BJ (cell line): ENCODE data around the gene BACE1-AS. TPM values are rescaled to one million over a fixed set of nuclear protein-coding genes. Genes with fewer than 3 reads are reported as not detected.

Experiments used
- CTCF ChIA-PET: fragments of 350-600 bp; formaldehyde crosslinking; extraction: SDS; loops from one replicate; lab custom pipeline; 2021; ENCODE audit warnings: antibody characterized with exemption, inconsistent platforms; lab: Yijun Ruan, JAX
- POLR2A ChIA-PET: fragments of 300-600 bp; sonication (Branson Sonifier 250); formaldehyde crosslinking; extraction: SDS; loops from one replicate; lab custom pipeline; 2021; ENCODE audit warnings: antibody characterized with exemption; lab: Charles Lee
- DNase-seq: peaks from one replicate; pipeline ENCODE4 v3.0.0-alpha.2; 2011; ENCODE audit warnings: low read depth
- H3K27me3 ChIP-seq: 2 replicates; pipeline ENCODE4 v1.6.0; 2011; ENCODE audit warnings: low read length; ENCODE audit not compliant: control insufficient read depth, insufficient read depth
- H3K36me3 ChIP-seq: 2 replicates; pipeline ENCODE4 v1.5.1; 2011; ENCODE audit warnings: low read length; ENCODE audit not compliant: control insufficient read depth, insufficient read depth
- H3K4me3 ChIP-seq: 2 replicates; pipeline ENCODE4 v1.5.1; 2011; ENCODE audit warnings: low read depth, mild to moderate bottlenecking, control low read depth, low read length
- CTCF ChIP-seq: IDR thresholded peaks from 2 replicates; pipeline ENCODE4 v1.5.1; 2011; ENCODE audit warnings: low read depth, mild to moderate bottlenecking, control low read depth, inconsistent platforms, low read length, moderate library complexity; ENCODE audit not compliant: insufficient read depth
- polyA plus RNA-seq: library from polyadenylated mRNA; depleted of rRNA; stranded (reverse); fragments of >200 nt; gene quantifications from 2 replicates; pipeline ENCODE4 v1.2.3, GENCODE V29; 2011

Gene BACE1-AS
- polyA plus RNA-seq, 1 experiment = 3.4 TPM

GRCh38 chr11:117313091-117313490 lies 21.9 kb downstream of the BACE1-AS start:
- Histone ChIP-seq H3K36me3 (peaks cover 1% of the 10 kb centered on the region), H3K4me3 (no peak overlapping the region), H3K27me3 (no peaks in the 10 kb centered on the region)
- TF ChIP-seq CTCF = no peak
- ChIA-PET CTCF (interaction anchor here (1.8 kb wide), 1 partner anchor 73 kb away, joined by 3 read pairs; no protein-coding TSS in a partner anchor), POLR2A (no interaction called here)
- DNase-seq = no peak

- ChIA-PET POLR2A (no interaction called here), CTCF (interaction anchor here (0.6 to 2.9 kb wide), 4 partner anchors 11 to 325 kb away, joined by 3 to 10 read pairs (median 4); no protein-coding TSS in a partner anchor)
- H3K36me3 ChIP-seq = peaks cover 1% of the 10 kb centered on the region
- no peak for DNase-seq
- no peaks in the 10 kb centered on the region for H3K27me3 ChIP-seq
- H3K4me3 ChIP-seq = peak overlapping the region; percentile 86
- TF ChIP-seq CTCF = no peak
Measured at GRCh38 chr11:117313828-117314768, 23.0 kb downstream of the BACE1-AS start.

- peak overlapping the region; percentile 86 for H3K4me3 ChIP-seq
- TF ChIP-seq CTCF = no peak
- POLR2A ChIA-PET = interaction anchor here (1.2 kb wide), 1 partner anchor 14 kb away, joined by 4 read pairs; no protein-coding TSS in a partner anchor
- DNase-seq = no peak
- peaks cover 1% of the 10 kb centered on the region for H3K36me3 ChIP-seq
- no peaks in the 10 kb centered on the region for H3K27me3 ChIP-seq
- CTCF ChIA-PET = interaction anchor here (1.1 to 2.9 kb wide), 3 partner anchors 12 to 87 kb away, joined by 3 to 10 read pairs (median 3); no protein-coding TSS in a partner anchor
Measured at GRCh38 chr11:117314840-117315239, 23.7 kb downstream of the BACE1-AS start.

GRCh38 chr11:117315285-117316196 lies 24.4 kb downstream of the BACE1-AS start:
- CTCF ChIA-PET = interaction anchor here (0.9 to 2.9 kb wide), 5 partner anchors 13 to 88 kb away, joined by 3 to 10 read pairs (median 3); no protein-coding TSS in a partner anchor
- peak overlapping the region; percentile 86 for H3K4me3 ChIP-seq
- H3K36me3 ChIP-seq = peaks cover 1% of the 10 kb centered on the region
- POLR2A ChIA-PET = interaction anchor here (0.7 to 1.2 kb wide), 2 partner anchors 13 to 589 kb away, joined by 3 to 4 read pairs; no protein-coding TSS in a partner anchor
- DNase-seq = no peak
- no peak for TF ChIP-seq CTCF
- H3K27me3 ChIP-seq = no peaks in the 10 kb centered on the region
